SKM-1 (cell line): ENCODE measurements around the gene TTC31.
"Not testable (repeated sequence)": the region's sequence is repeated elsewhere in the genome, so short reads cannot be mapped to it uniquely, and the experiment has no call there.

ENCODE experiments used
- DNase-seq: peaks from one replicate; lab custom pipeline; 2025; ENCODE audit not compliant: unreplicated experiment; lab: John Stamatoyannopoulos, UW

TTC31 gene

DNA sequence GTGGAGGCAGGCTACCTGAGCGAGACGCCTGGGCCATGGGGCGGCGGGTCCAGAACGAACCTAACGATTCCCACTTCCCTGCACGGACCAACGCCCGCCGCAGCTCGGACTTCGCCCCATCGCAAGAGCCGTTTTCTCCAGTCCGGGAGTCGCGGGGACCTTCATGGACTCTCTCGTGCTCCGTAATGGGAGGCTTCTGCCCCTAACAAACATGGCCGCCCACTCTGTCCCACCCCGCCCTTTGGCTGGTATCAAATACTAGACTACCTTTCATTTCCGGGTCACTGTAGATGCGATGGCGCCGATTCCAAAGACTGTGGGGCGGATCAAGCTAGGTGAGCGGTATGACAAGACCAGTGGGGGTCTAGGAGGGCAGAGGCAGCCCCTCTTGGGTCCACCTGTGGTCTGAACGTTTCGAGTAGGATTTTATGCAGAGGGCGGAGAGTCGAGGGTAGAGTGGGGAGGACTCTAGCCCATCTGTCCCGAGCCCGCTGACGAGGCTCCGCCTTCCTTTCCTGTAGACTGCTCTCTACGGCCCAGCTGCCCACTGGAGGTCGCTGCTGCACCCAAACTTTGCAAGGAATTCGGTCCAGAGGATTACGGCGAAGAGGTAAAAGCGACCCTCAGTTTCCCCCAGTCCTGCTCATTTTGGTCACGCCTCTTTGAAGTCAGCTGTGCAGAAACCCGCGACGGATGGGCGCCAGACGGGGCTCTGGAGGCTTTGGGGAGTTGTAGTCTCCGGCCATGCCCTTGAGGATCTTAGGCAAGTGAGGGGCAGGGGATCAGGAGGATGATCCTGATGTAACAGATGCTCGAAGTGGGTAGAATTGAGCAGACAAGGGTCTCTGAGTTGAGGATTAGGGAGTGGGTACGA is at the start of gene TTC31, which contains the start of gene CCDC142:
Gene TTC31 (plus strand): TSS at position 281 of the 874 bp plus-strand sequence. CDS start 15 bp downstream, at position 296.
Gene CCDC142 (minus strand): TSS at position 198 of the 874 bp plus-strand sequence. CDS start 161 bp downstream, at position 37.
- peak; percentile 93 for DNase-seq

DNA sequence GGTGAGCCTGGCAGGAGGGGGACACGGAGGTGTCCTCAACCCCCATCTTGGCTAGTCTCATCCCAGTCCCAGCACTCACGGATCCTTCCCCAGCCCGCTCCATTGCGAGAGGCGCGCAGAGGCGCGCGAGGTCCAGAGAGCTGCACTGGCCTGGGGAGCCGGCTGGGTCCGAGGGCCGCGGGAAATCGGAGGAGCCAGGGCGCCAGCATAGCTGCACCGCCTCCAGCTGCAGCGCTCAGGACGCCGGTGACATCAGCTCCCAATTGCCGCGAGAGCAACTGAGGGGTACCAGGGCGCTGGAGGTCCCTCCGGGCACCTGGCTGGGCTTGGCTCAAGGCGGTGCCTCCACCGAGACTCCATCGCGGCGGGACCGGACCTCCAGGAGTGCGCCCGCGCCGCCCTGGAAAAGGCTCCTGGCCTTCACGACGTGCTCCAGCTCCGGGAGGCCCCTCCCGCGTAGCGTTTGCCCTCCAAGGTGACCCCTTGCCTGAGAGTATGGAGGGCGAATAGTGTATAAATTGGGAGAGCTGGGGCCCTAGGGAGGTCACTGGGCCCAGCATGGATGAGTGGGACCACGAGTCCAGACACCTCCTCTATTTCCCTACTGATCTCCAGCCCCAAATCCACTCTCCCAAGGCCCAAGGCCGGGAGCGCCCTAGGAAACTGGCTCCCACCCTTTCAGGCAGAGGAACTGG is 46.6 kb upstream of the TTC31 start:
- DNase-seq = no peak

DNA sequence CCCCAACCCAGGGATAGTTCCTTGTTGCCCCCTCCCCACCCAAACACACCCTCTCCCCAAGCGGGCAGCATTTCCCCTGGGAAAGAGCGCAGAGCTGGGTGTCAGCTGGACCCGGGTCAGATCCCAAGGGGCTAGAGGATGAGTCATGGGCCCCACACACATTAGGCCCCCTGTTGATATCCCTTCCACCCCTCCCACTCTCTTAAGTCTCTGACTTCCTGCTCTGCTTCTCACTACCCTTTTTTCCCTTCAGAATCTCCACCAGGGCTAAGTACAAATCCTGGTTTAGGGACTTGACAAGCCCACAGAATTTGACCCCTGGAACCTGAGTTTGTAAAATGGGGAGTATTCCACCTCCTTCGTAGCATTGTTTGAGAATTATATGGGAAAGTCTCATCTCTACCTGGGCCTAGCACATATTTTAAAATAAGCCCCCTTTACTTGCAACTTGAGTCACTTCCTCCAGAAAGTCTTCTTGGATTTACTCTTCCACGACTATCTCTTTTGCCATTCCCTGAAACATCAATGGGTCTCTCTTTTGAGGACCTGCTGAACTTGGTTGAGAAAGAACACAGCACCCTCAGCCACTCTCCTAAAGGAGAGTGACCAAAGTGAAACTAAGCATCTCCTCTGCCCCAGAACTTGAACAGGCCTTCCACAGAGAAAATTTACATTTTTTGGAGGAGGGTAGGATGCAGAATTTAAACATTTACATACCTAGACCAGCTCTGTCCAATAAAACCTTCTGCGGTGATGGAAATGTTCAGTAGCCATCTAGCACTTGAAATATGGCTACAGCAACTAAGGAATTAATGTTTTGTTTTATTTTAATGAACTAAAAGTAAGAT is 45.8 kb upstream of the TTC31 start:
- DNase-seq = no peak

DNA sequence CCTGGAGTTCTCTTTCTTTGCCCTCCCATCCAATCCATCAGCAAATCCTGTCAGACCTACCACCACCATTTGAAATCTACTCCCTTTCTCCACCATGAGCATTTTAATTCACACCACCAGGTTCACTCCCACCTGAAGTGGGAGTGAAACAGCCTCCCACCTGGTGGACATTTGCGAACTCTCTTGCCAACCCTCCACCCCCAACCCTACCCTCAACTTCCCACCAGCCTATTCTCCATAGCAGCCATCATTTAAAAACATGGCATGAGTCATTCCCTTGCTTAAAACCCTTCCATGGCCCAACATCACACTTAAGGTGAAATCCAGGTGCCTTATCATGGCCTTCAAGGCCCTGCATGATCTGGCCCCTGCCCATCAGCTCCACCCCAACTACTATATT is 44.6 kb upstream of the TTC31 start:
- no peak for DNase-seq

DNA sequence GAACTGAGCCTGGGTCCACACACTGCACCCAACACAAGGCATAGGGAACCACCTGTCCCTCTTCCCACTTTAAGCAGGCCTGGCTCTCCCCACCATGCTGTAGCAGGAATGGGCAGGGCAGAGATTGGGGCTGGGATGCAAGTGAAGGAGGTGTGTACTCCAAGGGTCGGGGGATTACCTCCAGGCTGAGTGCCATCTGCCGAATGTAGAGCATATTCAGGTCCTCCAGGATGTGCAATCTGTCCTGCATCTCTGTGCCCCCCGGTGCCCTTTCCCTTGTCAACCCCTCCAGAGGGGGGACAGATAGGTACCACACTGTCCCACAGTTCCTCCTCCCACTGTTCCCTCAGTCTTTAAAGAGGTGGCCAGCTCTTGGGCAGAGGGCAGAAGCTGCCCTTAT is 43.5 kb upstream of the TTC31 start:
- no peak for DNase-seq

DNA sequence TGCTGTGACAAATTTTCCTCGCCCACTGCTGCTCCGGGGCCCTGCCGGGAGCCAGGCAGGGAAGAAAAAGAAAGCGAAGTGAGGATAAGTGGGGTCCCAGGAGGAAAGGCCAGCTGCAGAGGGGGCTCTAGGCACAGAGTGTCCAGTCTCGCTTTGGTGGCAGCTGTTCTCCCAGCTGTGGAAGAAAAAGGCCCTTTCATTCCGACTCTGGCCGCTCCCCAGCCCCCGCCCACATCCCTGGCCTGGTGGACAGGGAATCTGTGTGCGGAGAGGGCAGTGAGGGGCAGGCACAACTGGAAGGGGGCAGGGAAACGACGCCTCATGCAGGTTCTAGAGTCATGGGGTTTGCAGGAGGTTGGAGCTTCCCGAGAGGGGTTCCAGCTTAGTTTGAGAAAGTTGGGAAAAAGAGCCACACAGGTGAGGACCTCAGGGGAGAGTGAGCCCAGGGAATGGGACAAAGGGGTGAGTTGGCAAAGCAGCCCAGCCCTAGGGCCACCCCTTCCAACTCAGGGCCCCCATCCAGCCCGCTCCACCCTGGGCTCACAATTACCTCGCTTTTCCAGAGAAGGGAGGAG is 43.0 kb upstream of the TTC31 start:
- DNase-seq = no peak

DNA sequence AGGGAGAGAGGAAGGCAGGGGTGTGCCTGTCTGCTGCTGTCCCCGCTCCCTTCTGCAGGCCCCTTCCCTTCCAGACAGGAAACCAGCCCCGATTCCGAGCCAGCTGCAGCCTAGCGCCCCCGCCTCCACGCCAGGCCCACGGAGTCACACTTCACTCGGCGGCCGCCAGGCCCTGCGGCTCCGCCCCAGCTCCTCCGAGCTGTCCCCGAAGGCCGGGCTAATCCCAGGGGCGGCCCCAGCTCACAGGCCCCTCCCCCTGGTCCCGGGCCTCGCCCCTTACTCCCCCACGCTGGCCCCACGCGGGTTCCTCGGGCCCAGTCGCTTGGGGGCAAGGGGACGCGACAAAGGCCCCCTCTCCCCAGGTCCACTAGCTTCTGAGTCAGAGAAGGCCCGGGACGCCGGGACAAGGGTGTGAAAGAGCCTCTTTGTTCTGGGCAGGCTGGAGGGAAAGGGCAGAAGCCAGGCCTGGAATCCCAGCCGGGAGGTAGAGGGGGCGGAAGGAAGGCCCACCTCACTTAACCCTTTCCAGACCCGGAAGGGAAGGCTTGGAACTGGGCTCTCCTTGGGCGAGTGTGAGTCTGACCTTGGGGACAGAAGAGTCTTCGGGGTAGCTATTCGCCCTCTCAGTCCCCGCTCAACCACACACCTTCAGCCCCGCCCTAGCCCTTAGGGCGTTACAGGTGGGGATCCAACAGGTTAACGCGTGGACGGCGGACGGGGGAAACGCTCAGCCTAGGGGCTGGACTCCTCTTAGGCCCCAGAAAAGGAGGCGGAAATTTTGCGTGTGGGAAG is 42.3 kb upstream of the TTC31 start:
- peak; percentile 33 for DNase-seq

DNA sequence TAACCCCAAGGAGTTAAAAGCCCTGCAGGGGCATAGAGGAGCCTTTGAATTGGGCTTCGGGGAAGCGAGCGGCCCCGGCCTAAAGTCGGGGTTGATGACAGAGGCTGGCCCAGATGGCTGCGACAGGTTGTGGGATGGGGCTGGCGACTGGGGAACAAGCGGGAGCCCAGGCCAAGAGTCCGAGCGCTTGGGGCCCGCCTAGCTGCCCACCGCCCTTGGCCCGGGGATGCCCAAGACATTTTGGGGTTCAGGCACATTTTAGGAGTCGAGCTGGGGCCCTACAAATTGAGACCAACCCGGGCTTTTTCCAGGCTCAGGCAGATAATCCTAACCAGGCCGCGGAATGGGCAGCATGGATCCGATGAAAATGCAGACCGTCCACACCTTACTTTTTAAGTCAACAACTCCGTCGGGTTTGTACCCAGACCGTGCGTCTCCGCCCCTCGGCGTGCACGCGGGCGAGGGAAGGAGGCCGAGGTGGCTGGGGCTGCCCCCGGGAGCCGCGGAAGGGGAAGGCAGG is 41.7 kb upstream of the TTC31 start:
- no peak for DNase-seq

DNA sequence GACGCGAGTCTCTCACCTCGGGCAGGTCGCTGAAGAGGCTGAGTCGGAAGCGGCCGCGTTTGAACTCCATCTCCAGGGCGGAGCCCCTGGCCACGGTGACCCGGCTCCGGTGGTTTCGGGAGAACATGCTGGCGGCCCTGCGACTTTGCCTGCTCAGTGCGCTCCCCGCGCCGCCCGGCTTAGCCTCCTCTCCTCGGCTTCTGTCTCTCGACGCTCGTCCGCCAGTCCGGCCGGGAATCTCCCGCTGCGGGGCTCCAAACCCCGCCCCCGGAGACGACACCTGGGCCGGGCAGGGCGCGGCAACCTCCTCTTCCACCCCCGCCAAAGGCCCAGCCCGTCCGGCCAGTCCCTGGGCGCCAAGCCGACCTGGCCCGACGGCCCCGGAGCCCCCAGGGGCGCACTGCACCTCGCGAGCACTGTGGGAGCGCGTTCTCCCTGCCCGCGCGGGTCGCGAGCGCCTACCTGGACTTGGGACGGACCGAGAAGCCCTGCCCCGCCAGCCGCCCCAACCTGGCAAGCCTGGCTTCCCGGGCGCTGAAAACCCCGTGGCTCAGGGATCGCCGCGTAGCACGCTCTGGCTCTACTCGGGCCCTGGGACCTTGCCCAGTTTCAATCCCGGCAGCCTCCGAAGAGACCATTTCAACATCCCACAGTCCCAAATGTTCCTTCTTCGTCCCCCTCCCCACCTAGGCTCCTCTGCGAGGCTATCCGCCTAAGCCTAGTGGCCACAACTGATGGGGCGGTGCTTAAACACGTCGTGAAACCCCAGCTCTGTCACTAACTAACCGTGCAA is 41.0 kb upstream of the TTC31 start, which contains the start of gene RTKN:
Gene RTKN (minus strand): TSS at position 248 of the 793 bp plus-strand sequence. CDS start 121 bp downstream, at position 127.
- no peak for DNase-seq

DNA sequence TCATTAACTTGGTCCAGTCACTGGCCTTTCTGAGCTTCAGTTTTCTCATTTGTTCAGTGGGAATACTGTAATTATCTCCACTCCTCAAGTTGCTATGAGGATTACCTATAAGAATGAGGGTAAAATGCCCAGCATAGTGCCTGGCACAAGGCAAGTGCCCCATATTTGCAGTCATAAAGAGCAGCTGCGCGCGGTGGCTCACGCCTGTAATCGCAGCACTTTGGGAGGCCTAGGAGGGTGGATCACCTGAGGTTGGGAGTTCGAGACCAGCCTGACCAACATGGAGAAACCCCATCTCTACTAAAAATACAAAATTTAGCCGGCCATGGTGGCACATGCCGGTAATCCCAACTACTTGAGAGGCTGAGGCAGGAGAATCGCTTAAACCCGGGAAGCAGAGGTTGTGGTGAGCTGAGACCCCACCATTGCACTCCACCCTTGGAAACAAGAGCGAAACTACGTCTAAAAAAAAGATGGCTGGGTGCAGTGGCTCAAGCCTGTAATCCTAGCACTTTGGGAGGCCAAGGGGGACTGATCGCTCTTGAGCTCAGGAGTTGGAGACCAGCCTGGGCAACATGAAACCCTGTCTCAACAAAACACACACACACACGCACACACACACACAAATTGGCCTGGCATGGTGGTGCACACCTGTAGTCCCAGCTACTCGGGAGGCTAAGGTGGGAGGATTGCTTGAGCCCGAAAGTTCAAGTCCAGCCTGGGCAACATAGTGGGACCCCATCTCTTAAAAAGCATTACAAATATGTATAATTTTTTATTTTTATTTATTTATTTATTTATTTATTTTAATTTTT is 40.2 kb upstream of the TTC31 start:
- DNase-seq = not testable (repeated sequence)

DNA sequence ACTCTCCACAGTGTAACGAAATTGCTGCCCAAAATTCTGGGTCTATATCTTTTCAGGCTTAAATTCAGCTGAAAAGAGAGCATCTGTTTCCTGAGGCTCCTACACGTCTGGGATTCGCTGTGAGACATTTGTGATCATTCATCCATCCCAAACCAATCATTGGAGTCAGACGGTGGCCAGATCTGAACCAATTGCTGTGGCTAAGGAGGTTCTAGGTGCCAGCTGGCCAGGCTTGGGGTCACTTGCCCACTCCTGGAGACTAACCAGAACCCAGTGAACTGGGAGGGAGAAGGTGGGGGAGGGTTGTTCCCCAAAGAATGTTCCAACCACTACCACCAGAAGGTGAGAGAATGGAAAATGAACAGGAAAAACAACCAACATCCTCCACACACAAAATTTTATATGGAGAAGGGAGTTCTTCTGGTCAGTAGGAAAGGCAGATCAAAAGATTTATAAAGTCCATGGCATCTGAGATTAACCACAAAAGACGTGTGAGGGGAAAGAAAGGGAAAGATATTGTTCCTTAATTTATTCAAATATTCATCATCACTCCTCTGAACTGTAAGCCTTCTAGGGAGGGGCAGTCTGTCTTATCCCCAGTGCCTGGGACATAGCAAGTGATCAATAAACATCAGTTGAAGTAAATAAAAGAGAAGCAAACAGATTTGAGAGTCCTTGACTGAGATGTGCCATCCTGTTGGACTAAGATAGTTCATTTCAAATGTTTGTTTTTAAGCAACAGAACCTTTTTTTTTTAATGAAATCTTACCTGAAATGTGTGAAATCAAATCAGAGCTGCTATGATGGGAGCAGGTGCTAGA is 38.2 kb upstream of the TTC31 start:
- DNase-seq = no peak

DNA sequence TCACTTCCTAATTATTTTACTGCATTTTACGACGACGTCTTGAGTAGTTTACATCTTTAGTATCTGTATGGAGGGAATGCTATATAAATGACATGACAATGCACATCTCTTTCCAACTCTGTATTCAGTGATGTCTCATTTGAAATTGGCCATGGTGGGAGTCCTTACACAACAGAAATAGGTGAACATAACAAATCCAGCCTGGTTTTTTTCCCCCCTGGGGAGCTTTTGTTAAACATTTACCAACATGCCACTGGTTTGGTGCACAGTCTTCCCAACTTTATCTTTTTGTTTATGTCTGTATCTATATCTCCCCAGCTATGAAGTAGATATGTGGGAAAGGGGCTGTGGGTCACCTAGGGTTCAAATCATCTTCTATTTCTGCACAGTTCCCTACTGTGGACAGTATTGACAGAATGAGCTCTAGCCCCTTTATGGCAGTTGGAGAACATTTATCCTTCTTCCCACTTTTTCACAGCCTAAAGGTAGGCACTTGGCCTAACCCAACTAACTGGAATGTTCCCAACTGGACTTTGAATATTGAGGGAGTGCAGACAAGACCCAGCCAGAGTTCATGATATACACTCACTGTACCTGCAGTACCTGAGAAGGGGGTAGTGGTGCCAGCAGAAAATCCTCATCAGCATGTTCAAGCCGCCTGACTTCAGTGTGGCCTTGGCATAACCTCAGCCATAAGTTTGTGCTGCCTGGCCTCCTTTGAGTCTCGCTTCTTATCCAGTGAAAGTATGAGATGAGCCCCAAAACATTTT is 35.5 kb upstream of the TTC31 start:
- no peak for DNase-seq

DNA sequence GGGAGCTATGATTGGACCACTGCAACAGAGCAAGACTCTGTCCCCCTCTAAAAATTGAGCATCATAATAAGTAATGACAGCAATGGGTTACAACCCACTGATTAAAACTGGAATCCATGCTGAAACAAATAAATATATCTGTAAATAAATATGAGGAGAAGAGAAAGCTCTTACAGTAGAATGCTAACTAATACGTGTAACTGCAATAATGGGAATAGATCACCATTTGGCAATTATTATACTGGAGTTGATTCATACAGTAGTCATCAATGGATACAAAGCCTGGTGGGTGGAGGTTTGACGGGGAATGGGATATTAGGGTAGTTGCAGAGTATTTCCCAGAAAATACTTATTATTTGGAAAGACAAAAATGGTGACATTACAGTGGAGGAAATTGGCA is 34.1 kb upstream of the TTC31 start:
- no peak for DNase-seq

DNA sequence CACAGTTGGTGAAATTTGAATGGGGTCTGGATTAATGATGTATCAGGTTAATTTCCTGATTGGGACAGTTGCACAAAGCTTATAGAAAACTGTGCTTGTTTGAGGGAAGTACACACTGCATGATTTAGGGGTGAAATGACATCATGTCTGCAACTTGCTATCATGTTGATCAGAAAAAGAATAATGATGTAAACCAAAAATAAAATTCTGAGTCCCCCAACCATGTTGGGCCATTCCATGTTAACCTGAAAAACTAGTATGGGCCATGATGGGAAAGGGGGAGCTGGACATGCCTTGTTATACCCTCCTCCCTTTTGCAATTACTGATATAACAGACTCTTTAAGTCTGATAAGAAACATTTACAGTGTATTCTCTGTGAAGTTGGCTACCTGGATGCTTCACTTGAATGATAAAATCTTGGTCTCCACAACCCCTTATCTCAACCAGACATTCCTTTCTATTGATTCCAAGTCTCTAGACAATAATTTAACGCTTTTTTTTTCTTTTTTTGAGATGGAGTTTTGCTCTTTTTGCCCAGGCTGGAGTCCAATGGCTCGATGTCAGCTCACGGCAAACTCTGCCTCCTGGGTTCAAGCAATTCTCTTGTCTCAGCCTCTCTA is 32.2 kb upstream of the TTC31 start:
- no peak for DNase-seq

DNA sequence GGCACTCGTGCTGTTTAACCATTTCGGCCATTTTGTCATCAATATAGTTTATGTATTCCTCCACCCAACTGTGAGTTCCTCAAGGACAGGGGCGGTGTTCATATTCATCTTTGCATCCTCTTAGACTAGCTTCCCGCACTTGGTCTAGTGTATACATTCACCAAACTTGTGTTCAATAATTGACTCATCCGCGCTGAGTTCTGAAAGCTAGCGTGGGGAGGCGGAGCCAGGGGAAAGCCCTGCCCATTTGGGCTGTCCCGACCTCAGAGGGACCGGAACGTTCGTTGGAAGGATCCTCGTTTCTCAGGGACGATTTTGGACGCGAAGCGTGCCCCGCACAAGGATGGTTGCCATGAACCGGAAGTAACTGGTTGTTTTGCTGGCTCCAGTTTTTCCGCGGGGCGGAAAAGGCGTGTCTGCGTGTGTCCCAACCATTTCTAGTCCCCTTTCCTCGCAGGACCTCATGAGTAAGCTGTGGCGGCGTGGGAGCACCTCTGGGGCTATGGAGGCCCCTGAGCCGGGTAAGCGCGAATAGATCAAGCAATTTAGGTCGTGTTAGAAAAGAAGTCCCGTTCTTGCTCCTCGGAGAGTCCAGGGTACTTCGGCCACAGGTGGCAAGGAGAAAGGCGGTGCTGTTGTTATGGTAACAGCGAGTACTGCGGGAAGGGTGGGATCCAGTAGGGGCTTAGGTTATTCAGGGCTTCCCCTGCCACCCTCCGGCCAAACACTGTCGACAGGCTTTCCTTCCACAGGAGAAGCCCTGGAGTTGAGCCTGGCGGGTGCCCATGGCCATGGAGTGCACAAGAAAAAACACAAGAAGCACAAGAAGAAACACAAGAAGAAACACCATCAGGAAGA is 28.0 kb upstream of the TTC31 start, which contains the start of gene INO80B:
Gene INO80B (plus strand): TSS at position 434 of the 858 bp plus-strand sequence. CDS start 30 bp downstream, at position 464.
- peak; percentile 90 for DNase-seq
